Activated T-helper 9 cell treated with anti-CD3 and anti-CD28 coated beads, Interleukin-2, amount 50 U/mL, for 16 hours (primary cell): Measurements from ENCODE around the gene RPRML.

ENCODE experiments used
- DNase-seq: peaks from one replicate; pipeline ENCODE4 v3.0.0-alpha.2; 2020; ENCODE audit warnings: low read depth

RPRML gene

DNA sequence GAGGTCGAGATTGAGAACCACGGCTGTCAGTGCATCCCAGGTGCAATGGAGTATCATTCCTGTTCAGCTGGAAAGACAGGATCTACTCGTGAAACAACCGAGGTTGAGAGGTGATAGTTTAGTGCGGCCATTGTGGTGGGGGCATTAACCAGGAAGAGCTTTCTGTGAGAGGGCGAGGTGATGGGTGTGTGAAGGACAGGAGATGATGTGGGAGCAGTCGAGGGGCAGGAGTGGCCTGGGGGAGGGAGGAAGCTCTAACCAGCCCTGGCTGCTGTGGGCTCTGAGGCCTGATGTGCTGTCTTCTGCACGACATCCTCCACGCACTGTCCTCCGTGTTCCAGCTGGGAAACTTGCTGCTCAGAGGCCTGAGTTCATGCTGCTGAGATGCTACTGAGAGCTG is 34.1 kb downstream of the RPRML start:
- DNase-seq = no peak

DNA sequence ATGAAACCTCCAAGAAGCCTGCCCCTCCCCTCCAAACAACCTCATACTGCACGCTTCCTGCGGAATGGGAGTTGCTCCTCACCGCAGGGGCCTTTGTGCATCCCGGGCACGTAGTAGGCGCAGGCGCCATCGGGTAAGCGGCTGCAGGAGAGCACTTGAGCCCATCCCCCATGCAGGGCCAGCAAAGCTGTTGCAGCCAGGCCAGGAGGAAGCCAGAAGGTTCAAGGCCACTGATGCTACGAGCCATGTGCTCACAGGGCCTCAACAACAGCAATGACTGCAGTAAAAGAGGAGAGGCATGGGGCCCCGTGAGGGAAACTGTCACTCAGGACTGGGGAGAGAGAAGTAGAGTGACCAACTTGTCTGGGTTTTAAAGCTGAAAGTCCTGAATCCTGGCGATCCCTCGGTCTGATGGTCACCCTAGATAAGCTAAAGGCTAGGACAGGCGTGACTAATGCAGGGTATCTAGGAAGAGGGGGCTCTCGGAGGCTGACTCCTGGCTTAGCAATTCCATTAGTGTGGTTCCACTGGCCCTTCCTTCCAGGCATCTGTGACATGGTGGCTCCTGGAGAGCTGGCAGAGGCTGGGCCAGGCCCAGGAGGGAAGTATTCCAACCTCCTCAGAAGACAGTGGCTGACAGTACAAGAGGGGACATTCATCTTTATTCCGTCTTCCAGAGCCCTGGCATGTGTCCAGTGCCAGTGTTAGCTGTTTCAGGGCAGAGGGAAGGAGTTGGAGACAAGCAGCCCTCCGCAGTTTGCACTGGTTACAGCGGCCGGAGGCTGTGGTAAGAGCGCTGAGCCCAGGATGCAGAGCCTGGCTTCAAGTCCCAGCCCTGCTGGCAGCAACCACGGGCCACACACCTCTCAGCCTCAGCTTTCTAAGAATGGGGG is 35.3 kb downstream of the RPRML start:
- no peak for DNase-seq

DNA sequence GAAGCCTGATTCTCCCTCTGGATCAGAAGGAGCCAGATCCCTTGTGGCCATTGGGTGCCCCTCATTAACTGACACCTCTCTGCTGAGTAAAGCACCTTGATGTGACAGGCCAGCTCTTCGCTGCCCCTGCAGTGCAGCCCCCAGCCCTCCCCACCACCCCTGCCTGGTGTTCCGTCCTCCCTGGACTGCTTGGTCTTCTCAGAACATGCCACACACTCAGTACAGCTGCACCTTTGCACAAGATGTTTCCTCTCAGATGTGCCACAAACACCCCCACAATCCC is 35.9 kb downstream of the RPRML start:
- no peak for DNase-seq

DNA sequence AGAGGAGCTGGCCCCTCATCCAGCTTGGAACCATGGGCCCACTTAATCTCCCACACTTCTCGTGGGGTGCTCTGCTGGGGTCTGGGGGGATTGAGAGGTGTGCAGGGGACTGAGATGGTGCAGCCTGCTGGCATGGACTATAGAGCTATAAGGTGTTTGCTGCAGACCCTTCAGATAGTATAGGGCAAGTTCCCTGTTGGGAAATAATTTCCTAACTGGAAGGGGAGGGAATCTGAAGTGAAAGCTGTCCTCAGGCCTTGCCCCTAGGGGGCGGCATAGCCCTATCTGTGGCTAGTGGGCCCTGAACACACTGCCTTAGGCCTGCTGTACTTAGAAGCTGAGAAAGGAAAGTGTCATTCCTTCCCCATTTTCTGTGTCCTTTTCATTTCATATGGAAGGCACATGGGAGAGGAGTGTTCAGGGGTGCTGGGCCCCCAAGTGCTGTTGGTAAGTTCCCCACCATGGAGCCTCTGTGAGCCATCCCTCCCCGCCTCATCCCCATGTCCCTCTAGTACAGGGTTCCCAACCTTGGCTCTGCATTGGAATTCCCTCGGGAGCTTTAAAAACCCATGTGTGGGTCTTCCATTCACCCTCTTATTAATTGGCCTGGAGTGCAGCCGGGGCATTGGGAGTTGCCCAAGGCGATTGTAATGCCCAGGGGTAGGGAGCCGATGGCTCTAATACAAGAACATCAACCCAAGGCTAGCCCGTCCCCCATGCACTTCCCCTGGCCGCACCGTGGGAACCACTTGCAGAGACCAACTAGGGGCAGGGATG is 36.4 kb downstream of the RPRML start:
- peak; percentile 20 for DNase-seq

DNA sequence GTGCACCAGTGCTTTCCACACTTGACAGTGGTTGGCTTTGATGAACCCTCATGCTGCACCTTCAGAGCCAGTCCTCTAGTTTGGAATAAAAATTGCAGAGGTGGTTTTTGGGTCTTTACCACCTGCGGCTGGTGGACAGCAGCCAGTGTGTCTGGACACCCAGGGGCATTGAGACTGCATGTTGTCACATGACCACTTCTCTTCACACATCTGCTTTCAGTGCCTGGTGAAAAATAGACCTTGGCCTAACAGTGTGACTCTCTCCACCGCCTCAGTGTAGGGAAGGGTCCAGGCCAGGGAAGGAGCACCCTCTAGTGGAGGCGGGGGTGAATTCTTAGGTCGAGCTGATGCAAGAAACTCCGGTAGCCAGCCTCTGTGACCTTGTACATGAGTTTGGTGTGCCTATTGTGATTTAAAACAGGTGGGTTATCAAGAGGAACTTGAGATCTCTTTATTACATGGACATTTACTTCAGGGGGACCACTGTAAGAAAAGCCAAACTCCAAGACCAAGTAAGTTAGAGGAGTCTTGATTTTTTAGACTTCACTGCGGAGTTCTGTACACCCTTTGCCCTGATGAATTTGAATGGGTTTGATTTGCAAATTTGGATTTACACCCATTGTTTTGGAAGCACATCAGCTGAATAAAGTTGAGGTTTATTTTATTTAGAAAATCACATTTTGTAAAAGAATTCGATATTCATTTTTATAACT is 38.2 kb downstream of the RPRML start:
- peak; percentile 39 for DNase-seq

DNA sequence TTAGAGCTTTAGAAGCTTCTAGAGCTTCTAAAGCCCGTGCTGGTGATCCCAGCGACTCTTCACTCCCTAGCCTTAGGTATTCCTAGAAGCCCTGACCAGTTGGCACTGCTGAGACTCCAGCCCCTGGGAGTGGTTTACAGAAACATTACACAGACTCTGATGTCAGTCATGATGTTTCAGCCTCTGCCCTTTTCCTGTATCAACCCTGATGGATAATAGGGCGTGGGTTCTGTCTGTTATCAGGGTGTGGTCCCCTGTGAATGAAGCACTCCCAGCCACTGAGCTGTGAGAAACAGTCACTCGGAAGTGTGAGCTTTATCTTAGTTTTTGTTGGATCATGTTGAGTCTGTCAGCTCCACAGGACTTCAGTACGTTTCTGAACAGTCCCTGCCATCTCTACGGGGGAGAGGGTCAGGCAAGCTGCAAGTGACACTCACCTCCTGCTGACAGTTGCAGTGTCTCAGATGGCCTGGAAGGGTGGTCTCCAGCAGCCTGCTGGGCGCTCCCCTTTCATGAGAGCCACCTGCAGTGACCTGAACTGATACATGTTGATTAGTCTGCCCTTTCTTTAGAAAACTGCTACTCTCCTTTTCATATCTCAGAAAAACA is 43.3 kb downstream of the RPRML start:
- no peak for DNase-seq

DNA sequence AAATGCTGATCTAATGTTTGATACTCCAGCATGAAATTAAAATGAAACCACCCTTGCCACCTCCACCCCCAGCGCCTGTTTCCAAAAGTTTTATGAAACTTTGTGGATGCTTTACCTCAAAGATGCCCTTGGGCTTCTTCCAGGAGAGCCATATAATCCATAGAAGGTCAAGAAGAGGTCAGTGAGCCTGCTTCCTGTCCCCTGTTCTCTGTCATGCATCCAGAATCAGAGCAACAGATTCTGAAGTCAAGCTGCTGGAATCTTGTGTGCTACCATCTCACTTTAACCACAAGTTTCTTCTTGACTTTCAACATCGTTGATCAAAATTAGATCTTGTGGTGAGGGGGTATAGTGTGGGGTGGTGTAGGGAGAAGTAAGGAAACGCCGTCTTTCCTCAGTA is 47.5 kb downstream of the RPRML start:
- no peak for DNase-seq

DNA sequence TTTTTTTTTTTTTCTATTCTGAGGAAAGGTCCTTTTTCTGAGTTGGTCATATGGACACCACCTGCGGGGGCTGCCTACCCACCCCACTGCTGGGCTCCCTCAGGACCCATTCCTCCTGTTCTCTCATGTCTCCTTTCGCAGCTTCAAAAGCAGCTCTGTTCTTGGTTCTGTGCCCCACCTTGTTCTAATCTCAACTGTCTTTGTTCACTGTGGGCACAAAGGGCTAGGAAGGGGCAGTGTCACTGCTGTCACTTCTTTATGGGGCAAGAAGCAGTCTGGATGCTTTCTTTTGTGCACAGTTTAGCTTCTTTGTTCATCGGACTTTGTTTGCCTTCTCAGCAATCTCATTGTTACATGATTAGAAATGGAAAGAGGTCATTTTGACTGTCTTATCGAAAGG is 49.0 kb downstream of the RPRML start:
- DNase-seq = no peak

DNA sequence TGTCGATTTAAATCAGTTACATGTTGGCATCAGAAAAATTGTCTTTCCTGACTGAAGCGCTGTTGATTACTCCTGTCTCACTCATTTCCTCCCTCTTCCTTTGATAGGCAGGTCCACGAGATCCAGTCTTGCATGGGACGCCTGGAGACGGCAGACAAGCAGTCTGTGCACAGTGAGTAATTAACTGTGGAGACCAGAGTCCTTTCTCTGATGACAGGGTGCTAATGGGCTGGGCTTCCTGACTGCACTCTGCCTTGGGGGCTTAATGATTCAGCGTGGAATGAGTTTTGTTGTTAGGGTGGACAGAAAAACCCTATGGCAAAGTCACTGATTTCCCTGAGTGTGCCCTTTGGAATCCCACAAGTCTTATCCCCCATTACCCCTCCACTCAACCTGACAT is 49.6 kb downstream of the RPRML start:
- no peak for DNase-seq

DNA sequence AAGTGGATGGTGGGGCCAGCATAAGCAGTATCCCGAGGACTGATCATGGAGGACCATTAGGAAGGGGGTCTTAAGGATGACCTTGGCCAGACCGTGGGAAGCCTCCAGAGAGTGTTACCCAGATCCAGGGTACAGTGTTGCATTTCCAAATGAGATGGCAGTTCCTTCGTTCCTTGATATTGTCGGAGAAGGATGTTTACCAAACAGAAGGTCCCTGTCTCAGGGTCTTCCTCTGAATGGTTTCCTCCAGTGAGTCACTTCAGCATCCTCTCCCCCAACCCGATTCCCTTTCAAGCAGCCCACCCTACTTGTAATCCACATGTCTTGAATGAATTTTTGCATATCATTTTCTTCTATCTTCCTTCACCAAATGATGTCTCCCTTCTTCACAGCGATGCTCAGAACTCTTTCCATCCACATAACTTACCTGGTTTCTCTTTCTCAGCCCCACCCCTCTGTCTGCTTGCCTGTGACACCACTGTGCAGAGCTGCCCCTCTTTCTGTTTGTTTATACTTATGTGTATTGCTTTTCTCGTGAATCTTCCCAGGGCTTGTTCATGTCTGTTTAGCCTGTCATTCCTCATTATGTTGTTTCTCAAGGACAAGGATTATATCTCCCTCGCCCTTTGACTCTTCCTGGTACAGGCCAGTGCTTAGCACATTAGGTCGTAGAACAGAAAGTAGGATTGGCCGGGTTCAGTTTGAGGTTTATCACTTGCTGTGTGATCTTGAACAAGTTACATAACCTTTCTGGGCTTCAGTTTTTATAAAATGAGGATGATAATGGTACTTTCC is 50.4 kb downstream of the RPRML start:
- no peak for DNase-seq
